Islet precursor cell (in vitro differentiated cells): ENCODE data around the gene WSB1.

Experiments
- DNase-seq: peaks from one replicate; pipeline ENCODE4 v3.0.0-alpha.2; 2018

The WSB1 gene

DNA sequence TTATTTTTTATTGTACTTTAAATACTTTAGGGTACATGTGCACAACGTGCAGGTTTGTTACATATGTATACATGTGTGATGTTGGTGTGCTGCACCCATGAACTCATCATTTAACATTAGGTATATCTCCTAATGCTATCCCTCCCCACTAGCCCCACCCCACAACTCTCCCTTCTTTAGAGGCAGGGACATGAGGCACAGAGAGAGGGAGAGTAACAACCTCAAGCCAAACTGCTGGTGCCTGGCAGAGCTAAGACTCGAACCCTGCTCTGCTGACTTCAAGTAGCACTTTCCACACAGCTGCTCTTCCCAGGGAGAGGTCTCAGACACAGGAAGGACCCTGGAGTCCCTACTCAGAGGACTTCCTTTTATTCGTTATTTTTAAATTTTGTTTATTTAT lies 69.4 kb downstream of the WSB1 start:
- DNase-seq = peak; percentile 51
